Fibroblast of lung (primary cell): ENCODE results near the gene RTN4RL2. TPM values are rescaled to one million over a fixed set of nuclear protein-coding genes. Genes with fewer than 3 reads are reported as not detected.

Source experiments
- DNase-seq, 2 donors: peaks; one replicate each; pipeline versions ENCODE4 v3.0.0 to v3.0.0-alpha.2; 2010; ENCODE audit warnings: low read depth in 2 of 2
- H2AFZ ChIP-seq: 2 replicates; pipeline ENCODE4 v1.5.1; 2012; ENCODE audit warnings: low read length, control low read depth, inconsistent platforms
- H3K27ac ChIP-seq: 2 replicates; pipeline ENCODE4 v1.5.1; 2011; ENCODE audit warnings: low read length, control low read depth; ENCODE audit not compliant: insufficient read depth
- H3K27me3 ChIP-seq: 2 replicates; pipeline ENCODE4 v1.5.1; 2011; ENCODE audit warnings: mild to moderate bottlenecking, low read length; ENCODE audit not compliant: control insufficient read depth, insufficient read depth
- H3K36me3 ChIP-seq: 2 replicates; pipeline ENCODE4 v1.5.1; 2011; ENCODE audit warnings: low read length; ENCODE audit not compliant: control insufficient read depth, insufficient read depth
- H3K4me1 ChIP-seq: 2 replicates; pipeline ENCODE4 v1.5.1; 2011; ENCODE audit warnings: low read length; ENCODE audit not compliant: control insufficient read depth, insufficient read depth; ENCODE audit errors: extremely low read depth
- H3K4me2 ChIP-seq: 2 replicates; pipeline ENCODE4 v1.5.1; 2011; ENCODE audit warnings: low read length, control low read depth; ENCODE audit not compliant: insufficient read depth; ENCODE audit errors: extremely low read depth
- H3K4me3 ChIP-seq, 4 experiments: fragments of 200-600 bp in 1 of 4; sonication (generic) in 1 of 4; replicated peaks in 1 of 4; 2 replicates each; pipeline ENCODE4 v1.5.1; 2011 to 2016; ENCODE audit warnings: low read length in 4 of 4, low read depth in 3 of 4, mild to moderate bottlenecking in 3 of 4, control low read depth in 2 of 4, inconsistent platforms in 1 of 4, mixed read lengths in 1 of 4; ENCODE audit not compliant: insufficient read depth in 1 of 4; ENCODE audit errors: control extremely low read depth in 1 of 4
- H3K79me2 ChIP-seq: 2 replicates; pipeline ENCODE4 v1.5.1; 2012; ENCODE audit warnings: mild to moderate bottlenecking, low read length, inconsistent platforms; ENCODE audit not compliant: control insufficient read depth, insufficient read depth
- H3K9ac ChIP-seq: 2 replicates; pipeline ENCODE4 v1.5.1; 2011; ENCODE audit warnings: mild to moderate bottlenecking, low read length, control low read depth; ENCODE audit not compliant: insufficient read depth
- H3K9me3 ChIP-seq: 2 replicates; pipeline ENCODE4 v1.5.1; 2012; ENCODE audit warnings: low read depth, low read length; ENCODE audit not compliant: control insufficient read depth, insufficient read depth
- H4K20me1 ChIP-seq: 2 replicates; pipeline ENCODE4 v1.5.1; 2011; ENCODE audit warnings: low read length; ENCODE audit not compliant: control insufficient read depth, insufficient read depth; ENCODE audit errors: extremely low read depth
- CTCF ChIP-seq, 2 donors: IDR thresholded peaks in 1 of 2; conservative IDR thresholded peaks in 1 of 2; 1 replicate in 1 of 2; 2 replicates in 1 of 2; pipeline ENCODE4 v1.5.1; 2011 to 2012; ENCODE audit warnings: low read length in 2 of 2, control low read depth in 1 of 2, inconsistent platforms in 1 of 2, low read depth in 1 of 2, mild to moderate bottlenecking in 1 of 2
- EZH2 ChIP-seq: IDR thresholded peaks from 2 replicates; pipeline ENCODE4 v1.5.1; 2012; ENCODE audit warnings: low read length, control low read depth, mild to moderate bottlenecking; ENCODE audit errors: missing control alignments
- polyA plus RNA-seq, 2 donors: library from polyadenylated mRNA; depleted of rRNA in 1 of 2; stranded (reverse) in 1 of 2; unstranded in 1 of 2; fragments of >200 nt; gene quantifications; 2 replicates each; pipeline ENCODE4 v1.2.1, GENCODE V29; 2011 to 2012; ENCODE audit warnings: missing spikeins in 1 of 2
- total RNA-seq: library from RNA; depleted of rRNA; stranded (reverse); fragments of >200 nt; gene quantifications from 2 replicates; pipeline ENCODE4 v1.2.1, GENCODE V29; 2014

RTN4RL2 gene
- total and polyA plus RNA-seq, 2 donors (not counting 1 experiment from before 2014, with no cell fraction given) = 0.17 to 0.27 TPM

- Histone ChIP-seq H3K9ac (no peak overlapping the region), H3K27me3 (peaks cover 14% of the 10 kb centered on the region), H2AFZ (no peak overlapping the region), H3K4me2 (no peak overlapping the region), H3K27ac (no peak overlapping the region), H4K20me1 (no peaks in the 10 kb centered on the region), H3K4me1 (peaks cover 4% of the 10 kb centered on the region), H3K36me3 (no peaks in the 10 kb centered on the region), H3K79me2 (no peaks in the 10 kb centered on the region), H3K4me3 (no peak overlapping the region), H3K9me3 (no peaks in the 10 kb centered on the region)
- TF ChIP-seq CTCF (conservative IDR thresholded peaks at IDR 0.05 in 1 of 2, IDR thresholded peaks at IDR 0.05 in 1 of 2; ENCODE audit: low read depth in 1 of 2, low read length in 2 of 2) (no peak), EZH2 (no peak)
- DNase-seq = no peak
These were observed 19.6 kb downstream of the RTN4RL2 start for GRCh38 chr11:57479911-57480310.

GRCh38 chr11:57480409-57481137, 20.2 kb downstream of the RTN4RL2 start:
- no peak overlapping the region for H3K4me3 ChIP-seq
- no peaks in the 10 kb centered on the region for H4K20me1 ChIP-seq
- H2AFZ ChIP-seq = no peak overlapping the region
- TF ChIP-seq EZH2 = no peak
- TF ChIP-seq CTCF (conservative IDR thresholded peaks at IDR 0.05 in 1 of 2, IDR thresholded peaks at IDR 0.05 in 1 of 2; ENCODE audit: low read depth in 1 of 2, low read length in 2 of 2) = peak; percentile 61 to 88
- no peak overlapping the region for H3K4me2 ChIP-seq
- H3K27ac ChIP-seq = no peak overlapping the region
- peaks cover 13% of the 10 kb centered on the region for H3K27me3 ChIP-seq
- no peaks in the 10 kb centered on the region for H3K36me3 ChIP-seq
- no peaks in the 10 kb centered on the region for H3K9me3 ChIP-seq
- no peaks in the 10 kb centered on the region for H3K79me2 ChIP-seq
- peak in 1 of 2 donors; percentile 53 for DNase-seq
- no peak overlapping the region for H3K9ac ChIP-seq
- peaks cover 4% of the 10 kb centered on the region for H3K4me1 ChIP-seq

DNA sequence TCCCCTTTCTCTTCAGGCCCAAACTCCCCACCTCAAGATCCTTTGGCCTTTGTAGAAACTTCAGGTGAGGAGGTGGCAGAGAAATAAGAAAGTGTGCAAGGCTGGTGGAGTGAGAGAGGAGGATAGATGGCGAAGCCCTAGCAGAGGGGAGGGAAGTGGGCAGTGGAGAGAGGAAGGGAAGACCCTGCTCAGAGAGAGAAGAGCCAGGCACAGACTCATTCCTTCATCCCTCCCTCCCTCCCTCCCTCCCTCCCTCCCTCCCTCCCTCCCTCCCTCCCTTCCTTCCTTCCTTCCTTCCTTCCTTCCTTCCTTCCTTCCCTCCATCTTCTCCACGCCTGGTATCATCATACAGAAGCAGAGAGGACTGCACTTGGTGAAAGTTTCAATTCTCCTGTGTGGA, 21.0 kb downstream of the RTN4RL2 start:
- H3K9ac ChIP-seq = no peak overlapping the region
- H2AFZ ChIP-seq = no peak overlapping the region
- H3K4me2 ChIP-seq = no peak overlapping the region
- H4K20me1 ChIP-seq = no peaks in the 10 kb centered on the region
- no peaks in the 10 kb centered on the region for H3K9me3 ChIP-seq
- no peak for TF ChIP-seq EZH2
- H3K27me3 ChIP-seq = peaks cover 7% of the 10 kb centered on the region
- DNase-seq = no peak
- H3K36me3 ChIP-seq = no peaks in the 10 kb centered on the region
- no peaks in the 10 kb centered on the region for H3K79me2 ChIP-seq
- no peak overlapping the region for H3K4me3 ChIP-seq
- H3K27ac ChIP-seq = no peak overlapping the region
- H3K4me1 ChIP-seq = no peaks in the 10 kb centered on the region
